Right lobe of liver (tissue), 6 donors: ENCODE results near the gene DYRK3. TPM values are rescaled to one million over a fixed set of nuclear protein-coding genes. Genes with fewer than 3 reads are reported as not detected.

Experiments
- ATAC-seq, 4 donors: fragments of 200-7000 bp; cut with Tn5 transposase; one replicate each; pipeline ENCODE4 v1.9.1; 2020; ENCODE audit warnings: mild to moderate bottlenecking in 4 of 4, moderate library complexity in 4 of 4
- DNase-seq, 3 donors: peaks; one replicate each; pipeline ENCODE4 v3.0.0-alpha.2; 2020
- H3K27ac ChIP-seq, 3 donors: fragments of 200-600 bp; one replicate each; pipeline ENCODE4 v1.8.0; 2022
- H3K27me3 ChIP-seq, 2 donors: fragments of 200-600 bp; one replicate each; pipeline ENCODE4 v1.8.0; 2022
- H3K36me3 ChIP-seq, 4 donors: fragments of 200-600 bp; sonication (generic) in 1 of 4; one replicate each; pipeline versions ENCODE4 v1.5.1 to v1.8.0; 2017 to 2022; ENCODE audit warnings: control low read depth in 1 of 4
- H3K4me1 ChIP-seq, 4 donors: fragments of 200-600 bp; sonication (generic) in 1 of 4; one replicate each; pipeline versions ENCODE4 v1.5.1 to v1.8.0; 2017 to 2022; ENCODE audit warnings: control low read depth in 1 of 4
- H3K4me3 ChIP-seq, 3 donors: fragments of 200-600 bp; one replicate each; pipeline ENCODE4 v1.8.0; 2022
- H3K9me3 ChIP-seq, 4 donors: fragments of 200-600 bp; sonication (generic) in 1 of 4; one replicate each; pipeline versions ENCODE4 v1.5.1 to v1.8.0; 2017 to 2022; ENCODE audit warnings: control low read depth in 1 of 4
- POLR2A ChIP-seq: fragments of 450-650 bp; IDR thresholded peaks from one replicate; pipeline ENCODE4 v1.6.1; 2017; ENCODE audit warnings: antibody characterized with exemption, mild to moderate bottlenecking
- WGBS: methylation state at CpG from one replicate; pipeline ENCODE4 v1.1.6; 2018; ENCODE audit warnings: low coverage, low lambda C conversion rate; ENCODE audit not compliant: insufficient coverage; ENCODE audit errors: missing lambda C conversion rate; 5-methylcytosine and 5-hydroxymethylcytosine counted together
- intact Hi-C, 2 donors: fragments of 100-400 bp; cut with DNase I; formaldehyde crosslinking; loops; one replicate each; pipeline versions ENCODE4 v1.11.2 to v1.14.1; 2022
- total RNA-seq, 6 experiments: library from RNA; depleted of rRNA in 2 of 6; stranded (reverse); fragments of >200 nt in 2 of 6; fragmentation: NEBNext Ultra II Directional in 3 of 6; extraction: Animal tissue kit (Norgen Biotek cat#: 25700) in 3 of 6; gene quantifications; one replicate each; pipeline versions ENCODE4 v1.1.0 to v1.2.4, GENCODE V29; 2016 to 2023
- TF ChIP-seq, protein P1 (sequence below), 4 donors: fragments of 200-600 bp in 3 of 4; fragments of 450-650 bp in 1 of 4; IDR thresholded peaks; one replicate each; pipeline versions ENCODE4 v1.5.1 to v1.8.0; 2016 to 2022; ENCODE audit warnings: antibody characterized with exemption in 4 of 4, mild to moderate bottlenecking in 2 of 4
- donor health status: DM: no; HTN: yes; CAD: no.
- donor health status: DM: no; HTN: no; CAD: no.
- donor health status: DM: no; HTN: no; CAD: no.
- donor health status: DM: no; HTN: yes; CAD: no.
- donor health status: DM: no; HTN: yes; CAD: no.

DYRK3 gene
- total RNA-seq, 6 experiments from 2014 or later = 2.8 to 5.6 (median 4.0) TPM

DNA sequence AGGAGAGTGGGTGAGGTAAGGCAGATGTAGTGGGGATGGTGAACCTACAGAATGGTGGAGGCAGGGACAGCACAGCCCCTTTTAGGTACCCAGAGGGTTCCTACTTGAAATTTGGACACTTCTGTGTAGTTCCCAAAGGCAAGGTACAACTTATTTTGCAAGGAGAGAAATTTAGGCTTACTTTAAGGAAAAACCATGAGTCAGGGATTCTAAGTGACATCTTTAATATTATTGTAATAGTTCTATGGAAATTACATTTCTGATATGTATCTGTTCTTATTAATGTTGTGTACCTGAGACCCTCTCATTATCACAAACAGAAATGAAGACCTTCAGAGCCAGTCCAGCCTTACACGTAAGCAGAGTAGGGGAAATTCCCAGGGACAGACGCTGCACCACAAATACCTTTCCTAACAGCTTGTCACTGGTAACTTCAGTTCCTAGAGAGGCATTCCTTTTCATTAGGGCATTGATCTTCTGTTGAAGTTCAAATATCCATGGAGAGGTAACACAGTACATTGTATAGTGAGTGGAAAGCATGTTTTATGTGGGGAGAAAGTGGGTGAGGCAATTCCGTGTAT lies 7.9 kb downstream of the DYRK3 start:
- Histone ChIP-seq H3K27me3 (no peaks in the 10 kb centered on the region), H3K4me3 (no peak overlapping the region), H3K27ac (no peak overlapping the region), H3K9me3 (no peaks in the 10 kb centered on the region), H3K36me3 (peaks cover 0 to 6% (median 0%) of the 10 kb centered on the region in 4 donors), H3K4me1 (no peaks in the 10 kb centered on the region)
- WGBS = 83% methylated on average over 3 of the region's 3 CpGs
- no peak for DNase-seq
- no peak for ATAC-seq
- TF ChIP-seq, protein P1, sequence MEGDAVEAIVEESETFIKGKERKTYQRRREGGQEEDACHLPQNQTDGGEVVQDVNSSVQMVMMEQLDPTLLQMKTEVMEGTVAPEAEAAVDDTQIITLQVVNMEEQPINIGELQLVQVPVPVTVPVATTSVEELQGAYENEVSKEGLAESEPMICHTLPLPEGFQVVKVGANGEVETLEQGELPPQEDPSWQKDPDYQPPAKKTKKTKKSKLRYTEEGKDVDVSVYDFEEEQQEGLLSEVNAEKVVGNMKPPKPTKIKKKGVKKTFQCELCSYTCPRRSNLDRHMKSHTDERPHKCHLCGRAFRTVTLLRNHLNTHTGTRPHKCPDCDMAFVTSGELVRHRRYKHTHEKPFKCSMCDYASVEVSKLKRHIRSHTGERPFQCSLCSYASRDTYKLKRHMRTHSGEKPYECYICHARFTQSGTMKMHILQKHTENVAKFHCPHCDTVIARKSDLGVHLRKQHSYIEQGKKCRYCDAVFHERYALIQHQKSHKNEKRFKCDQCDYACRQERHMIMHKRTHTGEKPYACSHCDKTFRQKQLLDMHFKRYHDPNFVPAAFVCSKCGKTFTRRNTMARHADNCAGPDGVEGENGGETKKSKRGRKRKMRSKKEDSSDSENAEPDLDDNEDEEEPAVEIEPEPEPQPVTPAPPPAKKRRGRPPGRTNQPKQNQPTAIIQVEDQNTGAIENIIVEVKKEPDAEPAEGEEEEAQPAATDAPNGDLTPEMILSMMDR (IDR thresholded peaks at IDR 0.05) = no peak
- TF ChIP-seq POLR2A = no peak
- intact Hi-C loops = no loop called here

DNA sequence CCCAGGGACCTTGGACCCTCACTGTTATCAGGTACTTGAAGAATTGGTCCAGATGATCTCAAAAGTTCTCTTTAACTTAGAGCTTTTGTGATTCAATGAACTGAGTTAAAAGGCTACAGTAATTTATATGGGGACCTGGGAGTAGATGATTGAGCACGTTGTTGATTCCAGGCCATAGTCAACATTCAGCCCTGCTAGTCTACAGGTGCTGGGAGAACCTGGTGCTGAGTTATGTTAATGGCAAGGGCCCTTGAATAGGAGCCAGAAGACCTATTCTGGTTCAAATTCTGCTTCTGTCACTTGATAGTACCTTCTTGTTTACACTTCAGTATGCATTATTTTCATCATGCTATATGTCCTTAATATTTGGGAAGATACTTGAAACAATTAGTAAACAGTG lies 11.2 kb downstream of the DYRK3 start:
- no peak overlapping the region for H3K27ac ChIP-seq
- H3K9me3 ChIP-seq = no peaks in the 10 kb centered on the region
- H3K4me3 ChIP-seq = no peak overlapping the region
- H3K4me1 ChIP-seq = no peaks in the 10 kb centered on the region
- TF ChIP-seq, protein P1 (IDR thresholded peaks at IDR 0.05) = no peak
- TF ChIP-seq POLR2A = no peak
- DNase-seq = no peak
- no peak for ATAC-seq
- H3K27me3 ChIP-seq = no peaks in the 10 kb centered on the region
- 89% methylated on average over 1 of the region's 1 CpG for WGBS
- H3K36me3 ChIP-seq = peaks cover 0 to 6% (median 0%) of the 10 kb centered on the region in 4 donors
- intact Hi-C loops = no loop called here

DNA sequence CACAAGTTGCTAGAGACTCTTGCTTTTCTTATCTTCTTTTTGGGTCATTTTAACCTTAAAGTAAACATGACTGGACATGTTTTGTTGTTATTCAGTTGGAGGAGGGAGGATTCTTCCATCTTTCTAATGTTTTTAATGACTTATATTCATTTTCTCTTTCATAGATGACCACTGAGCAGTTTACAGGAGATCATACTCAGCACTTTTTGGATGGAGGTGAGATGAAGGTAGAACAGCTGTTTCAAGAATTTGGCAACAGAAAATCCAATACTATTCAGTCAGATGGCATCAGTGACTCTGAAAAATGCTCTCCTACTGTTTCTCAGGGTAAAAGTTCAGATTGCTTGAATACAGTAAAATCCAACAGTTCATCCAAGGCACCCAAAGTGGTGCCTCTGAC lies 11.9 kb downstream of the DYRK3 start:
- Histone ChIP-seq H3K4me3 (no peak overlapping the region), H3K27ac (no peak overlapping the region), H3K9me3 (no peaks in the 10 kb centered on the region), H3K36me3 (peaks cover 0 to 6% (median 0%) of the 10 kb centered on the region in 4 donors), H3K4me1 (no peaks in the 10 kb centered on the region), H3K27me3 (no peaks in the 10 kb centered on the region)
- TF ChIP-seq, protein P1 (IDR thresholded peaks at IDR 0.05) = no peak
- TF ChIP-seq POLR2A = no peak
- intact Hi-C loops = no loop called here
- DNase-seq = no peak
- no peak for ATAC-seq

DNA sequence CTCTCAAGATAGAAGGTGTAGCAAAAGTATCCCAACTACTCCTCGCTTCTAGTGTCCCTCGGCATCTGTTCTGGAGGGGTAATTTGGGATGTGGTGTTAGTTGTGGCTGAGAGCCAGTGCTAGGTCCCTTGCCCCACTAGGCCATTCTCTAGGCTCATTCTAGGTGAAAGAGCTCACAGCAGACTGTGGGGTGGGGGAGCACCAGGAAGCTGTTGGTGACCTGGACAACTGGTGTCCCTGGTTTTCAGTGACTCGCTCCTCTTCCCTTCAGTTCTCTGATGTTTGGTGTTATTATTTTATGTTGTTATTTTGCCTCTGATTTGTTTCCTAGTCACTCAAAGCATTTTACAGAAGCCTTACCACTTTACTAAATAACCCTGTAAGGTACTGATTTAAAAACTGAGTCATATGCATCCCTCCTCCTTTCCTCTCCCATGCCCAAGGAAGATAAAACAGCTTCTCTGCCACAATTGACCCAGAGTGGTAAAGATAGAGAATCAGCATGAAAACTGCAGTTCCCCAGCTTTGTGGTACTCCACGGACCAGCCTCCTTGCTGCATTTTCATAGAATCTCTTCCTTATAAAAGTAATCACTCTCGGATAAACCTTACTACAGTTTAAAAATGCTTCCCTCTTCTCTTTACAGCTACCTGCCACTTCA lies 14.1 kb downstream of the DYRK3 start:
- Histone ChIP-seq H3K27me3 (no peaks in the 10 kb centered on the region), H3K4me3 (no peak overlapping the region), H3K4me1 (no peaks in the 10 kb centered on the region), H3K36me3 (peaks cover 0 to 6% (median 0%) of the 10 kb centered on the region in 4 donors), H3K27ac (no peak overlapping the region), H3K9me3 (no peaks in the 10 kb centered on the region)
- 82% methylated on average over 4 of the region's 5 CpGs for WGBS
- ATAC-seq = no peak
- DNase-seq = no peak
- intact Hi-C loops = no loop called here
- TF ChIP-seq, protein P1 (IDR thresholded peaks at IDR 0.05) = no peak
- TF ChIP-seq POLR2A = no peak
